HepG2 (cell line): ENCODE results near the gene SHLD1. TPM values are rescaled to one million over a fixed set of nuclear protein-coding genes. Genes with fewer than 3 reads are reported as not detected.

ENCODE experiments used
- FOXP1 ChIP-seq, 2 experiments: fragments of 450-650 bp in 1 of 2; IDR thresholded peaks; 2 replicates each; pipeline ENCODE4 v1.6.1; 2017 to 2018; ENCODE audit warnings: antibody characterized with exemption in 1 of 2
- MAFK ChIP-seq, 2 experiments: IDR thresholded peaks in 1 of 2; conservative IDR thresholded peaks in 1 of 2; 2 replicates each; pipeline ENCODE4 v1.6.1; 2011; ENCODE audit warnings: improper control_type of control experiment in 2 of 2, low read length in 2 of 2
- MATR3 ChIP-seq: sonication (generic); formaldehyde crosslinking; IDR thresholded peaks from 2 replicates; pipeline ENCODE4 v1.4.0; 2020; ENCODE audit warnings: missing genetic modification reagents
- MED1 ChIP-seq: sonication (generic); formaldehyde crosslinking; IDR thresholded peaks from 2 replicates; pipeline ENCODE4 v1.4.0; 2020; ENCODE audit warnings: missing genetic modification reagents
- NR3C1 ChIP-seq: sonication (generic); formaldehyde crosslinking; IDR thresholded peaks from 2 replicates; pipeline ENCODE4 v1.4.0; 2020; ENCODE audit warnings: missing genetic modification reagents
- PRMT3 ChIP-seq: sonication (generic); formaldehyde crosslinking; IDR thresholded peaks from 2 replicates; pipeline ENCODE4 v1.8.1; 2022; ENCODE audit warnings: low read depth, mild to moderate bottlenecking, moderate library complexity, missing genetic modification reagents, borderline replicate concordance
- RFX3 ChIP-seq: IDR thresholded peaks from 2 replicates; pipeline ENCODE4 v1.6.1; 2016; ENCODE audit warnings: missing biosample characterization, missing genetic modification reagents
- RFXANK ChIP-seq: IDR thresholded peaks from 2 replicates; pipeline ENCODE4 v1.6.1; 2016
- STAG1 ChIP-seq: sonication (generic); formaldehyde crosslinking; IDR thresholded peaks from 2 replicates; pipeline ENCODE4 v1.4.0; 2020; ENCODE audit warnings: missing genetic modification reagents
- ZNF605 ChIP-seq: sonication (generic); formaldehyde crosslinking; IDR thresholded peaks from 2 replicates; pipeline ENCODE4 v1.8.0; 2022; ENCODE audit warnings: mild to moderate bottlenecking, missing genetic modification reagents
- ZNF792 ChIP-seq: IDR thresholded peaks from 2 replicates; pipeline ENCODE4 v1.6.1; 2016
- ZNF83 ChIP-seq: sonication (generic); formaldehyde crosslinking; IDR thresholded peaks from 2 replicates; pipeline ENCODE4 v1.4.0; 2020; ENCODE audit warnings: missing genetic modification reagents, mild to moderate bottlenecking, borderline replicate concordance
- polyA plus RNA-seq, 8 experiments: library from polyadenylated mRNA; depleted of rRNA in 3 of 8; stranded (reverse) in 7 of 8; unstranded in 1 of 8; fragments of >200 nt; fragmentation: Illumina TruSeq in 4 of 8; extraction: Trizol in 4 of 8; gene quantifications; 2 replicates each; pipeline versions ENCODE4 v1.2.1 to v1.2.3, GENCODE V29; 2011 to 2016; ENCODE audit warnings: low read depth in 4 of 8, missing spikeins in 1 of 8, mixed read lengths in 1 of 8; ENCODE audit not compliant: insufficient read depth in 1 of 8
- total RNA-seq, 5 experiments: library from RNA; depleted of rRNA; stranded (reverse); fragments of >200 nt; fragmentation: Illumina TruSeq; extraction: Trizol; gene quantifications; 2 replicates each; pipeline ENCODE4 v1.2.3, GENCODE V29; 2016; ENCODE audit warnings: low read depth in 1 of 5
- TF ChIP-seq, protein P1 (sequence below): IDR thresholded peaks from 2 replicates; pipeline ENCODE4 v1.6.1; 2016; ENCODE audit warnings: low read depth, missing genetic modification reagents, missing compliant biosample characterization
- TF ChIP-seq, protein P2 (sequence below): sonication (generic); formaldehyde crosslinking; IDR thresholded peaks from 2 replicates; pipeline ENCODE4 v1.4.0; 2020; ENCODE audit warnings: missing genetic modification reagents
- TF ChIP-seq, protein P3 (sequence below): fragments of 450-650 bp; IDR thresholded peaks from 2 replicates; pipeline ENCODE4 v1.6.1; 2017

The SHLD1 gene
- total and polyA plus RNA-seq, 2 of the 13 experiments (the other 11 are each of a cell fraction or from before 2014, with no cell fraction given) = 8.9 to 10.0 TPM

DNA sequence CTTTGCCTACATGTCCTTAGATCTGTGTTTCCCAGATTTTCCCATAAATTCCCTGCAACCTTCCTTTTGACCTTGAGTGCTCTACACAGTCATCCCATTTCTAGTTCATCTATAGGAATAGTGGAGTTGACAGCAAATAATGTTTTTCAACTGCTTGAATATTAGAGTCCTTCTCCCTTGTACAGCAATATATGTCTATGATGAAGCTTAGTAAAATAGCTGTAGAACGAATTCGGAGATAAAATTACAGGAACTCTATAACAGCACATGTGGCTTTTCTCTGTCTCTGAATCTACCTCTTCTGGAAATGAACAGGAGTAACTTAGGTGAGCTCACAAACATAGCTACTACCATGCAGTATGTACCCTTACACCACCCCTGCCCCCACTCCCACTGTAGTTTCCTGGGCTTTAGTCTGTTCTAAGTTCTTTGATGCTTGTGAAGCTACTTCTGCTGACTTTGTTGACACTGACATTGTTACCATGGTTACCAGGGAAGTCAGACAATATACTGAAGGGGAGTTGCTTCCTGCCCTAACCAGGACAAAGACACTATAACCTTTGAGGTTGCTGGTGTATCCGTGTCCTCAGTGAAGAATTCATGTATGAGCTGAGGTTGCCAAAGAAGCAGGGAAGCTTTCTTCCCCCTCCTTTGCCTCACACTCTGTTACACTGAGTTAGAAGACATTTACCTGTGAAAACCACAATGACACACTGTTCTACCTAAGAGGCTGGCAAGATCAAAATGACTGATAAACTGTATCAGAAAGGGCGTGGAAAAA lies 35.8 kb upstream of the SHLD1 start (continued):
- TF ChIP-seq, protein P1, sequence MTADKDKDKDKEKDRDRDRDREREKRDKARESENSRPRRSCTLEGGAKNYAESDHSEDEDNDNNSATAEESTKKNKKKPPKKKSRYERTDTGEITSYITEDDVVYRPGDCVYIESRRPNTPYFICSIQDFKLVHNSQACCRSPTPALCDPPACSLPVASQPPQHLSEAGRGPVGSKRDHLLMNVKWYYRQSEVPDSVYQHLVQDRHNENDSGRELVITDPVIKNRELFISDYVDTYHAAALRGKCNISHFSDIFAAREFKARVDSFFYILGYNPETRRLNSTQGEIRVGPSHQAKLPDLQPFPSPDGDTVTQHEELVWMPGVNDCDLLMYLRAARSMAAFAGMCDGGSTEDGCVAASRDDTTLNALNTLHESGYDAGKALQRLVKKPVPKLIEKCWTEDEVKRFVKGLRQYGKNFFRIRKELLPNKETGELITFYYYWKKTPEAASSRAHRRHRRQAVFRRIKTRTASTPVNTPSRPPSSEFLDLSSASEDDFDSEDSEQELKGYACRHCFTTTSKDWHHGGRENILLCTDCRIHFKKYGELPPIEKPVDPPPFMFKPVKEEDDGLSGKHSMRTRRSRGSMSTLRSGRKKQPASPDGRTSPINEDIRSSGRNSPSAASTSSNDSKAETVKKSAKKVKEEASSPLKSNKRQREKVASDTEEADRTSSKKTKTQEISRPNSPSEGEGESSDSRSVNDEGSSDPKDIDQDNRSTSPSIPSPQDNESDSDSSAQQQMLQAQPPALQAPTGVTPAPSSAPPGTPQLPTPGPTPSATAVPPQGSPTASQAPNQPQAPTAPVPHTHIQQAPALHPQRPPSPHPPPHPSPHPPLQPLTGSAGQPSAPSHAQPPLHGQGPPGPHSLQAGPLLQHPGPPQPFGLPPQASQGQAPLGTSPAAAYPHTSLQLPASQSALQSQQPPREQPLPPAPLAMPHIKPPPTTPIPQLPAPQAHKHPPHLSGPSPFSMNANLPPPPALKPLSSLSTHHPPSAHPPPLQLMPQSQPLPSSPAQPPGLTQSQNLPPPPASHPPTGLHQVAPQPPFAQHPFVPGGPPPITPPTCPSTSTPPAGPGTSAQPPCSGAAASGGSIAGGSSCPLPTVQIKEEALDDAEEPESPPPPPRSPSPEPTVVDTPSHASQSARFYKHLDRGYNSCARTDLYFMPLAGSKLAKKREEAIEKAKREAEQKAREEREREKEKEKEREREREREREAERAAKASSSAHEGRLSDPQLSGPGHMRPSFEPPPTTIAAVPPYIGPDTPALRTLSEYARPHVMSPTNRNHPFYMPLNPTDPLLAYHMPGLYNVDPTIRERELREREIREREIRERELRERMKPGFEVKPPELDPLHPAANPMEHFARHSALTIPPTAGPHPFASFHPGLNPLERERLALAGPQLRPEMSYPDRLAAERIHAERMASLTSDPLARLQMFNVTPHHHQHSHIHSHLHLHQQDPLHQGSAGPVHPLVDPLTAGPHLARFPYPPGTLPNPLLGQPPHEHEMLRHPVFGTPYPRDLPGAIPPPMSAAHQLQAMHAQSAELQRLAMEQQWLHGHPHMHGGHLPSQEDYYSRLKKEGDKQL (CRISPR knock-in tag) = no peak
- TF ChIP-seq RFXANK (no peak; the same call in 1 of the 2 replicates), ZNF792 (peak; percentile 53; the same call in 1 of the 2 replicates), RFX3 (CRISPR knock-in tag) (peak; percentile 95), MED1 (CRISPR knock-in tag) (peak; percentile 62), MATR3 (CRISPR knock-in tag) (no peak), STAG1 (CRISPR knock-in tag) (no peak), ZNF83 (CRISPR knock-in tag) (no peak), FOXP1 (IDR thresholded peaks at IDR 0.05) (no peak), FOXP1 (CRISPR knock-in tag; IDR thresholded peaks at IDR 0.05) (peak; percentile 77), PRMT3 (CRISPR knock-in tag) (no peak), NR3C1 (CRISPR knock-in tag) (no peak), MAFK (conservative IDR thresholded peaks at IDR 0.05 in 1 of 2, IDR thresholded peaks at IDR 0.05 in 1 of 2; ENCODE audit: low read length in 2 of 2) (no peak), ZNF605 (CRISPR knock-in tag) (peak; percentile 48; the same call in 1 of the 2 replicates)
- TF ChIP-seq, protein P2, sequence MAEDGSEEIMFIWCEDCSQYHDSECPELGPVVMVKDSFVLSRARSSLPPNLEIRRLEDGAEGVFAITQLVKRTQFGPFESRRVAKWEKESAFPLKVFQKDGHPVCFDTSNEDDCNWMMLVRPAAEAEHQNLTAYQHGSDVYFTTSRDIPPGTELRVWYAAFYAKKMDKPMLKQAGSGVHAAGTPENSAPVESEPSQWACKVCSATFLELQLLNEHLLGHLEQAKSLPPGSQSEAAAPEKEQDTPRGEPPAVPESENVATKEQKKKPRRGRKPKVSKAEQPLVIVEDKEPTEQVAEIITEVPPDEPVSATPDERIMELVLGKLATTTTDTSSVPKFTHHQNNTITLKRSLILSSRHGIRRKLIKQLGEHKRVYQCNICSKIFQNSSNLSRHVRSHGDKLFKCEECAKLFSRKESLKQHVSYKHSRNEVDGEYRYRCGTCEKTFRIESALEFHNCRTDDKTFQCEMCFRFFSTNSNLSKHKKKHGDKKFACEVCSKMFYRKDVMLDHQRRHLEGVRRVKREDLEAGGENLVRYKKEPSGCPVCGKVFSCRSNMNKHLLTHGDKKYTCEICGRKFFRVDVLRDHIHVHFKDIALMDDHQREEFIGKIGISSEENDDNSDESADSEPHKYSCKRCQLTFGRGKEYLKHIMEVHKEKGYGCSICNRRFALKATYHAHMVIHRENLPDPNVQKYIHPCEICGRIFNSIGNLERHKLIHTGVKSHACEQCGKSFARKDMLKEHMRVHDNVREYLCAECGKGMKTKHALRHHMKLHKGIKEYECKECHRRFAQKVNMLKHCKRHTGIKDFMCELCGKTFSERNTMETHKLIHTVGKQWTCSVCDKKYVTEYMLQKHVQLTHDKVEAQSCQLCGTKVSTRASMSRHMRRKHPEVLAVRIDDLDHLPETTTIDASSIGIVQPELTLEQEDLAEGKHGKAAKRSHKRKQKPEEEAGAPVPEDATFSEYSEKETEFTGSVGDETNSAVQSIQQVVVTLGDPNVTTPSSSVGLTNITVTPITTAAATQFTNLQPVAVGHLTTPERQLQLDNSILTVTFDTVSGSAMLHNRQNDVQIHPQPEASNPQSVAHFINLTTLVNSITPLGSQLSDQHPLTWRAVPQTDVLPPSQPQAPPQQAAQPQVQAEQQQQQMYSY (CRISPR knock-in tag) = no peak
- TF ChIP-seq, protein P3, sequence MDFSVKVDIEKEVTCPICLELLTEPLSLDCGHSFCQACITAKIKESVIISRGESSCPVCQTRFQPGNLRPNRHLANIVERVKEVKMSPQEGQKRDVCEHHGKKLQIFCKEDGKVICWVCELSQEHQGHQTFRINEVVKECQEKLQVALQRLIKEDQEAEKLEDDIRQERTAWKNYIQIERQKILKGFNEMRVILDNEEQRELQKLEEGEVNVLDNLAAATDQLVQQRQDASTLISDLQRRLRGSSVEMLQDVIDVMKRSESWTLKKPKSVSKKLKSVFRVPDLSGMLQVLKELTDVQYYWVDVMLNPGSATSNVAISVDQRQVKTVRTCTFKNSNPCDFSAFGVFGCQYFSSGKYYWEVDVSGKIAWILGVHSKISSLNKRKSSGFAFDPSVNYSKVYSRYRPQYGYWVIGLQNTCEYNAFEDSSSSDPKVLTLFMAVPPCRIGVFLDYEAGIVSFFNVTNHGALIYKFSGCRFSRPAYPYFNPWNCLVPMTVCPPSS = no peak
